MG63 (cell line): ENCODE measurements around the gene NKAIN2. TPM values are rescaled to one million over a fixed set of nuclear protein-coding genes. Genes with fewer than 3 reads are reported as not detected.
"Not testable (repeated sequence)": the region's sequence is repeated elsewhere in the genome, so short reads cannot be mapped to it uniquely, and the experiment has no call there.

Experiments
- DNase-seq: peaks from one replicate; pipeline ENCODE4 v3.0.0-alpha.2; 2020
- H3K27me3 ChIP-seq: fragments of 250-450 bp; sonication (Bioruptor Pico); 2 replicates; pipeline ENCODE4 v1.5.1; 2020; ENCODE audit warnings: mild to moderate bottlenecking, moderate library complexity
- H3K36me3 ChIP-seq: fragments of 250-450 bp; sonication (Bioruptor Pico); 2 replicates; pipeline ENCODE4 v1.5.1; 2020; ENCODE audit warnings: mild to moderate bottlenecking, moderate library complexity
- H3K4me3 ChIP-seq: fragments of 250-450 bp; sonication (Bioruptor Pico); 2 replicates; pipeline ENCODE4 v1.5.1; 2020; ENCODE audit warnings: mild to moderate bottlenecking, moderate library complexity
- H3K9me3 ChIP-seq: fragments of 250-450 bp; sonication (Bioruptor Pico); 2 replicates; pipeline ENCODE4 v1.5.1; 2020; ENCODE audit warnings: mild to moderate bottlenecking, moderate library complexity
- total RNA-seq: library from RNA; depleted of rRNA; stranded (reverse); fragments of >200 nt; shearing (Covaris generic); gene quantifications from 2 replicates; pipeline ENCODE4 v1.2.3, GENCODE V29; 2014; ENCODE audit warnings: low replicate concordance

Gene NKAIN2
- total RNA-seq, 1 experiment from 2014 or later: not detected

- no peak for DNase-seq
- Histone ChIP-seq H3K27me3 (no peaks in the 10 kb centered on the region), H3K4me3 (no peak overlapping the region), H3K36me3 (no peaks in the 10 kb centered on the region), H3K9me3 (no peaks in the 10 kb centered on the region)
Observed at GRCh38 chr6:124142852-124143251, 339.2 kb downstream of the NKAIN2 start.

- no peak overlapping the region for H3K4me3 ChIP-seq
- H3K27me3 ChIP-seq: no peaks in the 10 kb centered on the region
- H3K36me3 ChIP-seq: no peaks in the 10 kb centered on the region
- no peak for DNase-seq
- no peaks in the 10 kb centered on the region for H3K9me3 ChIP-seq
Observed at GRCh38 chr6:124143435-124143834, 339.8 kb downstream of the NKAIN2 start.

GRCh38 chr6:124147621-124148020 is 344.0 kb downstream of the NKAIN2 start:
- no peak overlapping the region for H3K4me3 ChIP-seq
- no peaks in the 10 kb centered on the region for H3K27me3 ChIP-seq
- no peaks in the 10 kb centered on the region for H3K36me3 ChIP-seq
- DNase-seq: no peak
- no peaks in the 10 kb centered on the region for H3K9me3 ChIP-seq

GRCh38 chr6:124148236-124148957 is 344.7 kb downstream of the NKAIN2 start:
- Histone ChIP-seq H3K27me3 (no peaks in the 10 kb centered on the region), H3K36me3 (no peaks in the 10 kb centered on the region), H3K9me3 (no peaks in the 10 kb centered on the region), H3K4me3 (no peak overlapping the region)
- no peak for DNase-seq

- Histone ChIP-seq H3K4me3 (no peak overlapping the region), H3K36me3 (no peaks in the 10 kb centered on the region), H3K9me3 (no peaks in the 10 kb centered on the region), H3K27me3 (no peaks in the 10 kb centered on the region)
- DNase-seq: no peak
Observed at GRCh38 chr6:124149646-124150045, 346.0 kb downstream of the NKAIN2 start.

GRCh38 chr6:124158024-124158423 is 354.4 kb downstream of the NKAIN2 start:
- DNase-seq: no peak
- H3K27me3 ChIP-seq: no peaks in the 10 kb centered on the region
- no peaks in the 10 kb centered on the region for H3K36me3 ChIP-seq

GRCh38 chr6:124163676-124164075 is 360.0 kb downstream of the NKAIN2 start:
- DNase-seq: no peak
- Histone ChIP-seq H3K36me3 (no peaks in the 10 kb centered on the region), H3K9me3 (no peaks in the 10 kb centered on the region), H3K4me3 (no peak overlapping the region), H3K27me3 (no peaks in the 10 kb centered on the region)

More at GRCh38 chr6:124158024-124158423, 354.4 kb downstream of the NKAIN2 start:
- no peaks in the 10 kb centered on the region for H3K9me3 ChIP-seq
- H3K4me3 ChIP-seq: no peak overlapping the region

- DNase-seq: no peak
- no peaks in the 10 kb centered on the region for H3K36me3 ChIP-seq
- no peak overlapping the region for H3K4me3 ChIP-seq
- no peaks in the 10 kb centered on the region for H3K27me3 ChIP-seq
- no peaks in the 10 kb centered on the region for H3K9me3 ChIP-seq
Observed at GRCh38 chr6:124164343-124164742, 360.7 kb downstream of the NKAIN2 start.

- H3K4me3 ChIP-seq, H3K36me3 ChIP-seq, H3K9me3 ChIP-seq, DNase-seq, H3K27me3 ChIP-seq: not testable (repeated sequence)
Observed at GRCh38 chr6:124167249-124167648, 363.6 kb downstream of the NKAIN2 start.

GRCh38 chr6:124190256-124190655 is 386.6 kb downstream of the NKAIN2 start:
- DNase-seq: no peak
- H3K27me3 ChIP-seq: no peaks in the 10 kb centered on the region

GRCh38 chr6:124193132-124193531 is 389.5 kb downstream of the NKAIN2 start:
- Histone ChIP-seq H3K4me3 (no peak overlapping the region), H3K27me3 (no peaks in the 10 kb centered on the region), H3K9me3 (no peaks in the 10 kb centered on the region), H3K36me3 (no peaks in the 10 kb centered on the region)
- DNase-seq: no peak

More at GRCh38 chr6:124190256-124190655, 386.6 kb downstream of the NKAIN2 start:
- Histone ChIP-seq H3K36me3 (no peaks in the 10 kb centered on the region), H3K4me3 (no peak overlapping the region), H3K9me3 (no peaks in the 10 kb centered on the region)

GRCh38 chr6:124197148-124197547 is 393.5 kb downstream of the NKAIN2 start:
- DNase-seq: no peak
- no peaks in the 10 kb centered on the region for H3K9me3 ChIP-seq
- no peaks in the 10 kb centered on the region for H3K27me3 ChIP-seq
- H3K4me3 ChIP-seq: no peak overlapping the region
- no peaks in the 10 kb centered on the region for H3K36me3 ChIP-seq

GRCh38 chr6:124199286-124199685 is 395.6 kb downstream of the NKAIN2 start:
- Histone ChIP-seq H3K27me3 (no peaks in the 10 kb centered on the region), H3K4me3 (no peak overlapping the region), H3K9me3 (no peaks in the 10 kb centered on the region), H3K36me3 (no peaks in the 10 kb centered on the region)
- DNase-seq: no peak

GRCh38 chr6:124200661-124201060 is 397.0 kb downstream of the NKAIN2 start:
- H3K4me3 ChIP-seq: no peak overlapping the region
- no peaks in the 10 kb centered on the region for H3K36me3 ChIP-seq
- no peaks in the 10 kb centered on the region for H3K27me3 ChIP-seq
- no peak for DNase-seq
- no peaks in the 10 kb centered on the region for H3K9me3 ChIP-seq

GRCh38 chr6:124203101-124203811 is 399.6 kb downstream of the NKAIN2 start:
- H3K4me3 ChIP-seq: no peak overlapping the region
- no peaks in the 10 kb centered on the region for H3K27me3 ChIP-seq
- no peak for DNase-seq
- H3K36me3 ChIP-seq: no peaks in the 10 kb centered on the region
- no peaks in the 10 kb centered on the region for H3K9me3 ChIP-seq

- no peak for DNase-seq
- no peaks in the 10 kb centered on the region for H3K36me3 ChIP-seq
- H3K27me3 ChIP-seq: no peaks in the 10 kb centered on the region
- H3K4me3 ChIP-seq: no peak overlapping the region
- H3K9me3 ChIP-seq: no peaks in the 10 kb centered on the region
Observed at GRCh38 chr6:124203812-124204167, 400.1 kb downstream of the NKAIN2 start.

- H3K27me3 ChIP-seq: no peaks in the 10 kb centered on the region
- DNase-seq: no peak
- H3K4me3 ChIP-seq: no peak overlapping the region
- H3K36me3 ChIP-seq: no peaks in the 10 kb centered on the region
- no peaks in the 10 kb centered on the region for H3K9me3 ChIP-seq
Observed at GRCh38 chr6:124205921-124206320, 402.3 kb downstream of the NKAIN2 start.
